NCI-H774 (cell line): ENCODE measurements around the gene TNFRSF18.

Source experiments
- DNase-seq: peaks from one replicate; lab custom pipeline; 2025; lab: John Stamatoyannopoulos, UW

TNFRSF18 gene

DNA sequence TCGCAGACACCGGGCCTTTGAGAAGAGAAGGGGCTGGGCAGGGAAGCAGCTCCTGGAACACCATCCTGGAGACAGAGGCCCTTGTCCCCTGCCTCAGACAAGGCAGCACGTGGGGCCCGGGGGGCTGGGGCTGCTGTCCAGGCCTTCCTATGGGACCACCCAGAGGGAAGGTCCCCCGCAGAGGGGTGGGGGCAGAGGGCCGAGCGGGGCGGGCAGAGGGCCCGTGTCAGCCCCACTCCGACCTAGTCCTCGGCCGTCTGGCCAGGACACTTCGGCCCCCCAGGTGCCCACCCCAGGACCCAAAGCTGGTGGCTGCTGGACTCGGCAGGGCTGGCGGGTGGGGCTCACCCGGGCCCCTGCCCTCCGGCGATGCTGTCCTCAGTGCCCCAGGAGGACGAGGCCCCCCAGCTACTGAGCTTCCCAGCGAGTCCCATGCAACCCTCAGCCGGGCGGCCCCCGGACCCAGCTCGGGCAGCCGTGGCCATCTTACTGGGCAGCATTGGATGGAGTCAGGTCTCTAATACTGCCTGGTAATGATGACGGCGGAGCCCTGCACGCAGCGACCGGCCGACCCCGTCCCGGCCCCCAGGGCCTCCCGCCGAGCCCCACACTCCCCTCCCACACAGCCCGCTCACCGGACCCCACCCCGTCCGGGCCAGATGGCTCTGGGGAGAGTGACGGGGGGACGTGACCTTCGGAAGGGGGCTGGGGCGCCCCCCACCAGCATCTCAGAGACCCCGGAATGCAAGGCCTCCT lies 39.6 kb downstream of the TNFRSF18 start:
- DNase-seq = no peak

DNA sequence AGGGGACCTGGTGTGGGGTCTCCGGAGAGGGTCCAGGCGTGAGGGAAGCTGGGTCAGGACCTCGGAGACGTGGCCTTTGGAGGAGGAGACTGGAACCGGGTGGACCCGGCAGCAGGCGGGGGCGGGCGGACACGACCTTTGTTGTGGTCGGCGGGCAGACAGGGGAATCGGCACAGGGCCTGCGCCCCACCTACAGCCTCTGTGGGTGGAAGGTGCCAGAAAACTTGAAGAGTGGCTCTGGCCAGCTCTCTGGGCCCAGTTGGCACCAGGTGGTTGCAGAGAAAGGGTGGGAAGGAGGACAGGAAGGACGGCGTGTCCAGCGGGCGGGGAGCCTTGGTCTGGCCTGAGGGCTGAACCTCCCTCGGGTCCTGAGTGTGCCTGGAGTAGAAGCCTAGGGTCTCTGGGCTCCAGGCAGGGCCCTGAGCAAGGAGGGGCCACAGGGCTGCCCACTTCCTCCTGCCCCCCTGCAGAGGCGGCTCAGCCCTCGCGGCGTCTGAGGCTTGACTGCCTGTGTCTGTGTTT lies 40.4 kb downstream of the TNFRSF18 start:
- no peak for DNase-seq

DNA sequence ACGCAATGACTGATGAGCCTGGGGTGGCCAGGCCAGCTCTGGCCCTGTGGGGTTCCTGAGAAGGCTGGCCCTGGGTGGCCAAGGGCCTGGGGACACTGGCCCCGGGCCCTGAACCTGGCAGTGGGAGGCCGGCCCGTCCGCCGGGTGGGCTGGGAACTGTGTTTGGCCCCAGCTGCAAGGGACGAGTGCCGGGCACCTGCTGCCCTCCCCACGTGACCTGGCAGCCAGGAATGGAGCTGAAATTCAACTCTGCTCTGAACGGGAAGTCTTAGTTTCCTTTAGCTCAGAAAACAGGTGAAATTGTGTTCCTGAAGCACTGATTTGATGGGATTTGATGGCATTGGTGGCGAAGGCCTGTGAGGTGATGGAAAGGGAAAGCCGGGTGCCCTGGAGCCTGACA lies 40.9 kb downstream of the TNFRSF18 start:
- no peak for DNase-seq

DNA sequence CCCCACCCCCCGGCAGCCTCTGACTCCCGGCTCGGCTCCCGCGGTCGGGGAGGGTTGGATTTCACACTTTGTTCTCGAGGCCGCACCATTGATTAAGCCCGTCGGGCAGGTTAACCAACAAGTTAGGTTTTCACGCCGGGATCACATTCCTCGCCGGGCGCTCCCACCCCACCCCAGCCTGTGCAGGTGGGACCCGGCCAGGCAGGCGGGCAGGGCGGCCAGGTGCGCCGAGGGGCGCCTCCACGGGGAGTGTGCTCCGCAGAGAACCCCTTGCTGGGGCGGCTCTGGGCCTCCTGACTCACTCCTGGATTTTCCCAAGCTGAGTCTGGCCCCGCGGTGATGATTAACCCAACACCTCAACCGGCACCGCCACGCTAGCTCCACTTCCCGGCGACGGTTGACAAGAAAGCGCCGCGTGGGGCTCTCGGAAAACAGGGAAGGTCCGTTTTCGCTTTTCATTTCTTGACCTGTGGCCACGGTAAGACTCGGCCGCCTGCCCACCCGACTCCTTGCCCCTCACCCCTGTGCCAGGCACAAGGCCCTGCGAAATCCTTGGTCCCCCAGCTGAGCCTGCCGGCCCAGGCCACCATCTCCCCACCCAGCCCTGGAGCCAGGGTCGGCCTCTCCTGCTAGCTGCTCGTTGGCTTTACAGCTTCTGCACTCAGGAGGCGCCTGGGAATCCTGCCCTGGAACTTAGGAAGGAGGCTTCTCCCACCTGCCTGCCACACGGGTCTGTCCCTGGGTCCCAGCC lies 41.5 kb downstream of the TNFRSF18 start:
- no peak for DNase-seq

DNA sequence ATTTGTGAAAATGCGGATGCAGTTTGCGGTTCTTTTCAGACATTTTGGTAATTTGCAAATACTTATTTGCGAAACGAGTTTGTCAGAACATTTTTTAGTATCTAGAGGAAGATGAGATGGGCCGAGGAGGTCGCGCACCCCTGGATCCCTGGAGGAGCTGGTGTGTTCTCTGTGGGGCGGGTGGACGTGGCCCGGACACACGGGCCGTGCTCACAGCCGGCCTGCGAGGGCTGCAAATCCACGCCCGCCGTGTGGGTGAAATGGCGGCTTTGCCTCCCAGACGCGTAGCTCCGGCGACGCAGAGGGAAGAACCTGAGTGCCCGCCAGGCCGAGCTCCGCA lies 42.1 kb downstream of the TNFRSF18 start:
- DNase-seq = no peak

DNA sequence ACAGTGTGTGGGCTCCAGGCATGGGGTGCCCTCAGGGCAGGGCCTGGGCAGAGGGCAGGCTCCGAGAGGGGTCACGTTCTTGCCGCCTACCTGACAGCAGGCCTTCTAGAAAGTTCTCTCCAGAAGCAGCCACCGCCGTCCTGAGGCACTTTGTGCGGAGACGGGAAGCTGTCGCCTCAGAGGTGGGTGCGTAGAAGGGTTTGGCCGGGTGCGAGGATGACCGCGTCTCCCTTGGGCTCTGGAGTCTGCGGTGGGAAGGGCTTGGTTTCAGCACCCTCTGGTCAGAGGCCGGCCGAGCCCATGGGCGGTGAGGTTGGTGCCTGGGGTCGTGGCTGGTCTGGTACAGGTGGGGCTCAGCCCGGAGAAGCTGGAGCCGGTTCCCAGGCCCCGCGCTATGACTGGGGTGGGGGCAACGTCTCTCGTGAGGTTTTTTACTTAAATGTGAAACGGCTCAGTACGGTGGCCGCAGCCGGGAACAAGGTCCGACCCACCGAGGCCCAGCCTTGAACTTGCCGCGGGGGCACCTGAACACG lies 42.8 kb downstream of the TNFRSF18 start:
- DNase-seq = no peak

DNA sequence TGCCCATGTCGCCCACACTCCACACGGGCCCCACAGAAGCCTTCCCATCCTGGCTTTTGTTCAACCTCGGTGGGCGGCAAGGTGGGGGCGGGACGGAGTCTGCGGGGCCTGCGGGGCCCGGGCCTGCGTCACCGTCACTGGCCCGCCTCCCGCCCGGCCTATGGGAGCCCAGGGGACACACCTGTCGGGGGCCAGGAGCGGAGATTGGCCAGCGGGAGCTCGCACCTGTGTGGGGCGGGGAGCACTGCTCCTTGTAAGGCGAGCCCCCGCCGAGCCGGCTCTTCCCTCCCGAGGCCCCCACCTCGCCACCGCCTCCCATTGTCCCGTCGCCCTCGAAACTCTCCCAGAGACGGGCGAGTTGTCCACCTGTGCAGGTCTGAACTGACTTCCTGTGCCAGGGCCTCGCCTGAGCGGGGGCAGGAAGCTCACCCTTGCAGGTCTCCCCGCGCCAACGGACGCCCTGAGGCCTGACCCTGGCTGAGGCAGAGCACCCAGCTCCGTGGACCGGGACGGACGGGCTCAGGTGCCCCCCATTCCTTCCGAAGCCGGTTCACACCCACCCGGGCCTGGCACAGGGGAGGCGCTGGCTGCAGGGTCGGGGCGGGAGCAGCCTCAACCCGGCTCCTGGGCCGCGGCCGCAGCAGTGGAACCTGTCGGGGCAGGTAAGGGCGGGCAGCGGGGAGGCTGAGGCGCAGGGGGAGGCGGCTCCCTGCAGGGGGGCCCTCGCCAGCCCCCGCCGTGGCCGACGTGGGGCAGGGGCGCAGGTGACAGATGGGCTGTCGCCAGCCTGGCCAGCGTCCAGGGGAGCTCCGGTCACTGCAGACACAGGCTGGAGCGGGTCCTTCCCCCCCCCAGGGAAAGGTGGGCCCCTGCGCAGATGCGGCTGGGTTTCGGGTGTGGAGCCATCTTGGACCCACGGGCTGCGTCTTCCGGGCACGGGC lies 43.5 kb downstream of the TNFRSF18 start:
- peak; percentile 81 for DNase-seq

DNA sequence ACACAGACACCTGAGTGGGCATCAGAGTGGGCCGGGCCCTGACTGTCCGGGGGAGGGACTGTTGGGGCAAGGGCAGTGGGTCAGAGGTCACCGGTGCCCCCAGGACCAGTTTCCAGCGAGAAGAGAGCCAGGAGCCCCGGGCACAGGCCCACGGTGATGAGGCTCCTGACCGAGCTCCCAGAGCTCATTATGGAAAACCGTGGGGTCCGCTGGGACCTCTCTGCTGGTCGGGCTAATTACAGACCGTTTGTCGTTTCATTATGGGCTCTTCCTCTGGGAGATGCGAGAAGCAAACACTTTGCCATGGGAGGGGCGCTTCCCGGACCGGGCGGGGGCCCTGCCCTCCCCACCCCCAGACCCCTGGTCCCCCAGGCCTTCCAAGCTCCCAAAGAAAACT lies 44.7 kb downstream of the TNFRSF18 start:
- no peak for DNase-seq

DNA sequence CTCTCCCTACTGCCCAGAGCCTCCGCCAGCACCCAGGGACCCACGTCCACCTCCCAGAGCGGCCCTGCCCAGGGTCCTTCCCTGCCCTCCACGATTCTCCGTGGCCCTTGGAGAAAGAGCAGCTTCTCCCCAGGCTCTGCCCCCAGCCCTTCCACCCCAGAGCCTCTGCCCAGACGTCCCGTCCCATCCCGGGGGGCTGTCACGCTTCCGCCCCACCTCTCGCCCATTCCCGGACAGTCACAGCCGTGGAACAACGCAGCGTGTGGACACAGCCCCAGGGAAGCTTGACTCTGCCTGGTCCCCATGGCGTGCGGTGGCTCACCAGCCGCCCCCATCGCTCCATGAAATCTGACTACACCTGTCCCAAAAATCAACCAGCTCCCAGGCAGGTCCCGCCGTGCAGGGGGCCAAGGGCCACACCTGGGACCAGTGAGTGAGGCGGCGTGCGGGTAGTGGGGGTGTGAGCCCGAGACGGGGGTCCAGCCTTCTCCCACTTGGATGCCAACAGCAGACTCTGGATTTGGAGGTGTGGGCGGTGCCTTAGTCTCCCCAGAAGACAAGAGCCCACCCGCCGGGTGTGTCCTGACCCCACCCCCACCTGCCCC lies 45.2 kb downstream of the TNFRSF18 start:
- DNase-seq = no peak

DNA sequence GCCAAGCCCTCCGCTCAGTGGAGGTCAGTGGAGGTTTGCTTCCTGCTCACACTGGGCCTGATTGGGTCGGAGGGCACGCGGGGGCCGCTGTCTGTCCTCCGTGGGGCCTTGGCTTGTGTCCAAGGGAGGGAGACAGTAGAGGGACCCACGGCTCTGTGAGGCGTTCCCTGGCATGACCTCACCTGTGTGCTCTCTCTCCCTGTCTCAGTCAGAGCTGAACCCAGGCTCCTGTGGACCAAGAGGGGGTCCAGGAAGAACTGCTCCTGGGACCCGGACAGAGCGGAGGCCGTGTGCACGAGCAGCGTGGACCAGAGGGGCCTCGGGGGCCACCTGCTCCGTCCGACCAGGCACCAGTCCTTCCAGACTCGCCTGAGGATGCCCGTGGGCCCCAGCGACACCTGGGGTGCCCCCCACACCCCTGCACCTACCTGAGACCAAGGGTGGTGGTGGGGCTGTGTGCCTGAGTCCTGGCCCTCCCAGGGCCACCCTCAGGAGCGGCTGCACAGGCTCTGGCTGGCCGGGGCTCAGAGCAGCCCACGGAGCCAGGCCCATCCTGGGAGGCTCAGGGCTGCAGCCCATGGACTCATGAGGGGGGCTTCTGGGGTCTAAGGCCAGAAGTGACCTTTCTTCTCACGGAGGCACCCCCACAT lies 46.0 kb downstream of the TNFRSF18 start:
- DNase-seq = no peak

DNA sequence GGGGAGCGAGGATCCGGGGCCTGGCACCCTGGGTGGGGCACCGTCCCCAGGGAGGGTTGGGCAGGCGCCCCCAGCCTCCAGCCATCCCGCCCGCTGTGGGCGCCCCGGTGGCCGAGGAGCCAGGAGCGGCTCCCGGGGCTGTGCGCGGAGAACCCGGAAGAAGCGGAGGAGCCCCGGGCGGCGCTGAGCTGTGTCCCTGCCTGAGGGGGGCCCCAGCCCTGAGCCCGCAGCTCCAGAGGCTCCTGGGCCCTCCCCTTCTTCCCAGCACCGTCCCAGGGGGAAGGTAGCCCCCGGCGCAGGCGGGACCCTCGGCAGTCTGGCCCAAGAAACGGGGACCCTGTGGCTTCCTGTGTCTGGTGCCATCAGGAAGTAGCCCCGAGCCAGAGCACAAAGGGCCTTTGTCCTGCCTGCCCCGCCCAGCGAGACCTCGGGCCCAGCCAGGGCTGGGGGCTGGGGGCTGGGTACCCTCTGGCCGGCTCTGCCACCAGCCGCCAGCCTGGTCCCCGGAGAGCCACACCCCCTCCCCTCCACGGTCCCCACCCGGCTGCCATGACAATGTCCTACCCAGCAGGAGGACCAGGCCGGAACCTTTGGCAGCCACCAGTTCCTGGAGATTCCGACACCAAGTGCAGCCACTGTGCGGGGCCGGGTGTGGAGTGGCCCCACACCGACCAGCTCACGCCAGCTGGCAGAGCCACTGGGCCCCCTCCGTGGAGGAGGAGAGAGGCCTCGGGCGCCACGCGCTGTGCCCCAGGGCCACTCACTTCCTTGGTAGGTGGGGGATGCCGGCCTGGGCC lies 48.3 kb downstream of the TNFRSF18 start:
- no peak for DNase-seq

DNA sequence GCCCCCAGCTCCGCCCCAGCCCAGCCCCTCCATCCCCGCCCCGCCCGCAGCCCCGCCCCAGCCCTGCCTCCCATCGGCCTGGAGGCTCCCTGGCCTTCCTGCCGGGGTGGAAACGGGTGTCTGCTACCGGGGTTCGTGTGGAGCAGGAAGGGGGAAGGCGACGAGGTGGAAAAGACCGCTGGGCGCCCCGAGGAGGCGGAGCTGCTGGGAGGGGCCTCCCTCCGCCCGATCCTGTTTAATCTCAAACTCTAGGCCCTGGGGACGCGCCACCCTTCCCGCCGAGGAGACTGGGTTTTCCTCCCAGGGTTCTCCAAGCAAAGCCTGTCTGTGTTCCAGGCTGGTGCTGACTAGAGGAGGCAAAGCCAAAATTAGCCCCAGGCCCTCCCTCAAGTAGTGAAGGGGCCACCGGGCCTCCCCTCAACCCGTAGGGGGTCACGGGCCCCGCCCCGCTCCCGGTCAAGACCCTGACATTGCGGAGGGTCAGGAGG lies 48.9 kb downstream of the TNFRSF18 start:
- peak; percentile 62 for DNase-seq

DNA sequence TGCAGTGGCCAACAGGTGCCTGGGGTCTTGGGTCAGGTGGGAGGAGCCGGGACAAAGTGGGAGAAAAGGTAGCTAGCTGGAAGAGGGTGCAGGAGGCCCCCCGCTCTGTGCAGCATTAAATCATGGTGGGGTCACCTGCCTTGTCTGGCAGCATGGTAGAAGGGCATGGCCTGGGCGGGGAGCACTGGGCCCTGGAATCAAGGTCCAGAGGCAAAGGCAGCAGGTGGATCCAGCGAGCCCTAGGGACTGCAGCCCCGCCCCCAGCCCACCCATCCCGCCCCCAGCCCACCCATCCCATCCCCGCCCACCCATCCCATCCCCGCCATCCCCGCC lies 49.4 kb downstream of the TNFRSF18 start:
- DNase-seq = no peak

DNA sequence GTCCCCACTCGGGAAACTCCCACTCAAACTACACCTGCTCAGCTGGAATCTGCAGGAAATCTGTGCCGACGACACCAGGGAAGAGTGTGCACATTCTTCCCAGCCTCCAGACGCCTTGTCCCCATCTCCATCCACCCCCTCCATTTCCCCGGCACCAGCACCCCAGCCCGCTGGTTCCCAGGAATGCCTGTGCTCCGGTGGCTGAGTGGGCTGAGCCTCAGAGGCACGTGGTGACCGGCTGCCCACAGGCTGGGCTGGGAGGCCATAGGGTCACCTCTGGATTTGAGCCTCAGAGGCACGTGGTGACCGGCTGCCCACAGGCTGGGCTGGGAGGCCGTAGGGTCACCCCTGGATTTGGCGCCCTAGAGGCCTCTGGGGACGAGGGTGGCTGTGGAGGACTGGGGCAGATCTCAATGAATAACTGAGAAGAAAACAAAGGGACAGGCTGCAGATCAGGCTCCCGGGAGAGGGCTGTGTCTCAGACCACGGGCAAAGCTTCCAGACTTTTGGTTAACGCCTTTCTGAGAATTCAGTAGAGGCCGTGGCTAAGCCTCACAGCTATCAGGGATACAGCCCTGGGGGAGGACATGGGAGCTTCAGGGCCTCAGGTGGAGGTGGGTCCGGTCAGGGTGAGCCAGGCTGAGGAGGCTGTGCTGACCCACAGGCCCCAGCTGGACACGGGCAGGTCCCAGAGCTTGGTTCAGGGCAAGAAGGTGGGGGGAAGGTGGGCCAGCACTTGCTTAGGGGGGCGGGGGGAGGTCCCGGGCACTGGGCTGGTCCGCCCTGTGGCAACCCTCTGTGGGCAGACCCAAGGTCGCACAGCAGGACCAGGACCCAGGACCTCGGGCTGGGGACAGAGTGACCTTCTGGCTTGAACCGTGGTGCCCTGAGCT lies 50.0 kb downstream of the TNFRSF18 start:
- DNase-seq = no peak

DNA sequence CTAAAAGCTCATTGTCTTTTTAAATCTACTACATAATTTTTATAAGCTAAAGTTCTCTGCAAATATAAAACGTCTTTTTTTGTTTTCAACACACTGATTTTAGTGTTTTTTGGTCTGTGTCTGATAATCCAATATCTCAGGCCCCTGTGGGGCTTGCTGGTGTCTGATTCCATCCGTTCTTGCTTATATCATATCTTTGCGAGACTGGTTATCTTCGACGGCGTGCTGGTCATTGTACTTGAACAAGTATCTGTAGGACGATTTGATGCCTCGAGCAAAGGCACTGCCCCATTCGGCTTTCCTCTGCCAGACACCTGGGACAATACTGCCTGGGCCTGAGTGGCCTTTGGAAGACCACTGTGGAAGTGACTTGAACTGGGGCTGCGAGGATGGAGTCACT lies 51.1 kb downstream of the TNFRSF18 start:
- no peak for DNase-seq

DNA sequence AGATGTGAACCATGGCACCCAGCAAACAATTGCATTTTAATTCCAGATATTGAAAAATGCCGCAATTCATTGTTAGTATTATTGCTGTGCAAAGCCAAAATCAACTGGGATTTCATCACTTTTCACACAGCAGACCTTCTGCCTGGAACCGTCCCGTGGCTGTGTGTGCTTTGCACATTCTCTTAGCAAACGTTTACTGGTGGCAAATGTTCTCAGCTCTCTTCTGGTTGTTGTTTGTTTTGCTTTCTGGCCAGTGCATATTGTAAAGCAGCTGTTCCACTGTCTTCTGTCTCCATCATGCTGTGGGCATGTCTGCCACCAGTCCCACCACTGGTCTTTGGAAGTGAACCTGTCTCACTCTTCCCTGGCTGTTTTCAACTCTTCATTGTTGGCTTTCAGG lies 52.5 kb downstream of the TNFRSF18 start:
- DNase-seq = no peak
